HG02885 (cell line): Measurements from ENCODE around the gene RPTN.

Experiments
- ATAC-seq: cut with Tn5 transposase; IDR thresholded peaks from one replicate; pipeline ENCODE4 v1.9.1; 2021; ENCODE audit warnings: mild to moderate bottlenecking; ENCODE audit not compliant: unreplicated experiment, poor library complexity

The RPTN gene

GRCh38 chr1:152159144-152159543, at the start of gene RPTN:
Gene RPTN (minus strand): TSS chr1:152159228. CDS start chr1:152157889, 1,339 bp downstream.
- no peak for ATAC-seq

DNA sequence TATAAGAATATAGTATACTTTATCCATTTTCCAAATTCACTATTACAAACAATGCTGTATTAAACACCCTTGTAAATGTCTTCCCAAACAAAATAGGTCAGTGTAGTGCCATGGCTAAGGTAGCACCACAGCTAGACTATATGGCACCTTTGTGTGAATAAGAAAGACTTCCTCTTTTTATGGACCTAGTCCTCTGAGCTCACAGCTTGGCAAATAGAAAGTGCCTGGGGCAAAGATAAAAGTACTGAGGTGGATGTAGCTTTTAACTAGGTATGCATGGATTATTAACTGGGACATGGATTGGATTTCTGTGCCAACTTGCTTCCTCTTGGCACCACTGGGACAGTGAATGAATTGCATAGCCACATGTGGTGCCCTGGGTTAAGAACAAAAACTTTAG, 40.0 kb upstream of the RPTN start:
- ATAC-seq, result no peak

DNA sequence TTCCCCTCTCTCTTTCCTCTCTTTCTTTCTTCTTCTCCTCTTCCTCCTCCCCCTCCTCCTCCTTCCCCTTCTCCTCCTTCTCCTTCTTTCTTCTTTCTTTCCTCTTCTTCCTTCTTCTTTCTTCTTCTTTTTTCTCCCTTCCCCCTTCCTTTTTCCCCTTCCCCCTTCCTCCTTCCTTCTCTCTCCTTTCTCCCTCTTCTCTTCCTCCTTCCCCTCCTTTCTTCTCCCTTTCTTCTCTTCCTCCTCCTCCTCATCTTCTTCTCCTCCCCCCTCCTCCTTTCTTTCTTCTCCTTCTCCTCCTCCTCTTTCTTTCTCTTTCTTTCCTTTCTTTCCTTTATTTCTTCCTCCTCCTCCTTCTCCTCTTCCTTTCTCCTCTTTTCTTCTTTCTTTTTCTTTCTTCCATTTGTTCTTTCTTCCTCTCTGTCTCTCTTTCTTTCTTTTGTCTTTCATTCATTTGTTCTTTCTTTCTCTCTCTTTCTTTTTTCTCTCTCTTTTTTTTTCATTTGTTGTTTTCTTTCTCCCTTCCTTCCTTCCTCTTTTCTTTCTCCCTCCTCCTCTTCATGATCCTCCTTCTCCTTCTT, 38.4 kb upstream of the RPTN start:
- no peak for ATAC-seq

DNA sequence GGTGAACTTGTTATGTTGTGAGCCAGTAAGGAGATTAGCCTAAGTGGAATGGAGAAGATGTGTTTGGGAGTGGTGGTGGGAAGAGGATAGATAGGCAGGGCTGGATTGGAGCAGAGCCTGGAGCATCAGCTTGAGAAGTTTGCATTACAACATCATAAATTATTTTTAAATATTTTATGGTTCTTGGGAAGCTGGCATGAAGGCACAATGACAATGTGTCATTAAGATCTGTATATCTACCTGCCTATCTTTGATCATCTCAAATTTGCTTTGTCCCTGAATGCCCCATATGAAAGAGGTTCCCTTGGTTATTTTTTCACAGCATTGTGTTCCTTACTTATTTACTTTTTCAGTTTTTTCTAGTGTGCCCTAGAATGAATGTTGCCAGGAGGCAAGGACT, 32.7 kb upstream of the RPTN start:
- ATAC-seq, result no peak

GRCh38 chr1:152191260-152191659, 32.2 kb upstream of the RPTN start:
- ATAC-seq, result no peak

- no peak for ATAC-seq
Measured at GRCh38 chr1:152190589-152190988, 31.6 kb upstream of the RPTN start.

GRCh38 chr1:152189657-152190442, 30.8 kb upstream of the RPTN start:
- no peak for ATAC-seq

- no peak for ATAC-seq
Measured at GRCh38 chr1:152188673-152189591, 29.9 kb upstream of the RPTN start.

DNA sequence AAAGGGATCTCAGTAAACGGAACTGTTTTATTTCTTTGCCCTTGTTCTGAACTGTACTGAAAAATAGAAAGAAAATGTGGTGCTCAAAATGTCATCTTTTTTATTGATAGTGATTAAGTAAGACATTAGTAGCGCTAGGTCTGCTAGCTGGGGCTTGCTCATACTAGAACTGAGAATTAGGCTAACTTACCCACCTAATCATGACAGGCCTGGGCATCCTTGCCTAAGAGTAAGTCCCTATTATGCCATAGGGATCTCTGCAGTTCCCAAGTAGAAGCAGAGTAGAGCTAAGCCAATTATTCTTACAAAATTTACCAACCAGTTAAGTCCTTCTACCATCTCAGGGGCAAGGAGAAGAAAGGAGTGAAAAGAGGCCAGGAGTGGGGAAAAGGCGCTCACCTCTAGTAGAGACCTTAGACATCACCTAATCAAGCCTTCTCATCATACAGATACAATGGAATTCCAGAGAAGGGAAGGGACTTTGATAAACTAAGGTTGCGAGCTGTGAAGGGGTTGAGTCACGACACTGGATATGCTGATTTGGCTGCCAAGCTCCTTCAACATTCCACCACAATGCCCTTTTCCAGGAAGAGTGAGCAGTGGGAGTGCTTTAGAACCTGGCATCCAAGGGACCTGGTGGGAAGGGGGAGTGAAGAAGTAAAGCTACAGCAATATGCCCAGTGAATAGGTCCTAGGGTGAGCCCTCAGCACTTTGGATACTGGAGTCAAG, 27.7 kb upstream of the RPTN start:
- no peak for ATAC-seq

- peak; percentile 68 for ATAC-seq
Measured at GRCh38 chr1:152185544-152186391, 26.7 kb upstream of the RPTN start.

- no peak for ATAC-seq
Measured at GRCh38 chr1:152182944-152183361, 23.9 kb upstream of the RPTN start.

GRCh38 chr1:152182431-152182830, 23.4 kb upstream of the RPTN start:
- ATAC-seq, result no peak

GRCh38 chr1:152179566-152179965, 20.5 kb upstream of the RPTN start:
- no peak for ATAC-seq

GRCh38 chr1:152170287-152170905, 11.4 kb upstream of the RPTN start:
- no peak for ATAC-seq

- no peak for ATAC-seq
Measured at GRCh38 chr1:152169366-152170025, 10.5 kb upstream of the RPTN start.

- no peak for ATAC-seq
Measured at GRCh38 chr1:152168535-152168868, 9.5 kb upstream of the RPTN start.

DNA sequence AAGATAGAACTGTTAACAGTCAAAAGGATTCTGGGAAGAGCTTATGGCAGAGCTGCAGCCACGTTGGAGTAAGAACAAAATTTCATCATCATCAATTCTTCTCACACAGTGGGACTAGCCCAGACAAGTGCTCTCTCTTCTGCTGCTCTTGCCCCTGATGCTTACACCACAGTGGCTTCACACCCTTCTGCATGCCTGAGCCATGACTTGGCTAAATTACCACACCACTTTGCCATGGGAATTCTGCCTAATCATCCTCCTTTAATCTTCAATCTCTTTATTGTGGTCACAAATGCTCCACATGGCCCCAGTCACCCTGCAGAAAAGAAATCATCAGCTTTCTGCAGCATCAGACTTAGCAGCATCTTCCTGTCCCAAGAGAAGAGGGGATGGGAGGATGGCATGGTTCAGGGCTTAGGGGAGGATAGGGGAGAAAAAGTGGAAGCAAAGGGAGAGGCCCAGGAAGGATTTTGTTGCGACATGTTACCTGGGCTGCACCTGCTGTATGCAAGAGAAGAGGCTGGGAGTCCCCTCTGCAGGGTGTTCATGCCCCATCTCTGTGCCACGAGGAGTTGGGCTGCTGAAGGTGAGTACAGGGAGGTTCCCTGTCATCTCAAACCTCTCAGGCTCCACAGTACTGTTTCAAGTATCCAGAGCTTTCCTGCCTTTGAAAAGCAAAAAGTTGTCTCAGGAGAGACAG, 9.0 kb upstream of the RPTN start:
- no peak for ATAC-seq

GRCh38 chr1:152166966-152167365, 7.9 kb upstream of the RPTN start:
- no peak for ATAC-seq
